Measurements from ENCODE around the gene MEIOSIN. TPM values are rescaled to one million over a fixed set of nuclear protein-coding genes. Genes with fewer than 3 reads are reported as not detected.

The MEIOSIN gene
- total and polyA plus RNA-seq, 4 donors = not detected

GRCh38 chr19:45800070-45800553, 66.9 kb downstream of the MEIOSIN start:
- no peak overlapping the region for H3K27ac ChIP-seq (ENCODE audit: low read depth in 1 of 2, low read length in 2 of 2)
- H3K4me3 ChIP-seq (ENCODE audit: low read depth in 1 of 3, low read length in 3 of 3) = no peak overlapping the region
- TF ChIP-seq HNF4G (IDR thresholded peaks at IDR 0.05) (no peak), ZBTB33 (IDR thresholded peaks at IDR 0.05) (no peak), SP1 (IDR thresholded peaks at IDR 0.05) (no peak), RAD21 (IDR thresholded peaks at IDR 0.05) (no peak), EGR1 (IDR thresholded peaks at IDR 0.05; ENCODE audit: low read depth in 2 of 2) (no peak), CTCF (IDR thresholded peaks at IDR 0.05; ENCODE audit: low read depth, low read length, missing input control) (no peak), FOXA1 (IDR thresholded peaks at IDR 0.05) (no peak), YY1 (IDR thresholded peaks at IDR 0.05) (no peak), TAF1 (conservative IDR thresholded peaks at IDR 0.05) (no peak), NR2F2 (IDR thresholded peaks at IDR 0.05) (no peak), GABPA (IDR thresholded peaks at IDR 0.05 in 1 of 2, conservative IDR thresholded peaks at IDR 0.05 in 1 of 2) (no peak), RXRA (IDR thresholded peaks at IDR 0.05) (no peak)
- TF ChIP-seq, protein P1, sequence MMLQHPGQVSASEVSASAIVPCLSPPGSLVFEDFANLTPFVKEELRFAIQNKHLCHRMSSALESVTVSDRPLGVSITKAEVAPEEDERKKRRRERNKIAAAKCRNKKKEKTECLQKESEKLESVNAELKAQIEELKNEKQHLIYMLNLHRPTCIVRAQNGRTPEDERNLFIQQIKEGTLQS (IDR thresholded peaks at IDR 0.05) = no peak
- no peak for DNase-seq (ENCODE audit: low spot score)
- no peak overlapping the region for H3K9ac ChIP-seq (ENCODE audit: low read depth in 1 of 2, low read length in 2 of 2)
- H3K27me3 ChIP-seq (ENCODE audit: control insufficient read depth in 4 of 4, insufficient read depth in 4 of 4, low read length in 3 of 4) = no peaks in the 10 kb centered on the region
- 85% methylated on average over 8 of the region's 8 CpGs for WGBS
- peaks cover 0 to 6% (median 6%) of the 10 kb centered on the region in 4 donors for H3K4me1 ChIP-seq (ENCODE audit: control insufficient read depth in 4 of 4, insufficient read depth in 4 of 4, low read length in 3 of 4)
- H3K9me3 ChIP-seq (ENCODE audit: control insufficient read depth in 4 of 4, low read length in 3 of 4) = no peaks in the 10 kb centered on the region
- H3K36me3 ChIP-seq (ENCODE audit: control insufficient read depth in 4 of 4, insufficient read depth in 3 of 4, low read depth in 1 of 4, low read length in 3 of 4) = no peaks in the 10 kb centered on the region

DNA sequence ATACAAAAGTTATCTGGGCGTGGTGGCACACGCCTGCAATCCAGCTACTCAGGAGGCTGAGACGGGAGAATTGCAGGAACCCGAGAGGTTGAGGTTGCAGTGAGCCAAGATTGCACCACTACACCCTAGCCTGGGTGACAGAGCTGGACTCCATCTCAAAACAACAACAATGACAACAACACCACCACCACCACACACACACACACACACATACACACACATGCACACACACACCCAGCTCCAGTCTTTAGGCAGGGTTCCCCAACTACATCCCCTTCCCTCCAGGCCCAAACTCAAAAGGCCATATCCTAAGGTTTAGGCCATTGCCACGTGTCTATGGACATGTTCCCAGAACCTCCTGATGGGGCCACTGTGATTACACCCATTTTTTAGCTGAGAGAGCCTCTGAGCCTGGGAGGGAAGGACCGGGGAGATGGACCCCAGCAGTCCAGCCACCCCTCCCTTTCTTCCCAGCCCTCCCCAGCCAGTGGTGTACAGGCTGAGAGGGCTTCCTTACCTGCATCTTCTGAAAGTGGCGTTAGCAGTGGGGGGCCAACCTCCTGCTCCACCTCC, 68.5 kb downstream of the MEIOSIN start:
- TF ChIP-seq JUND (IDR thresholded peaks at IDR 0.05) (no peak), HNF4G (IDR thresholded peaks at IDR 0.05) (no peak), GABPA (IDR thresholded peaks at IDR 0.05 in 1 of 2, conservative IDR thresholded peaks at IDR 0.05 in 1 of 2) (no peak), FOXA1 (IDR thresholded peaks at IDR 0.05) (no peak), FOXA2 (IDR thresholded peaks at IDR 0.05) (no peak), RAD21 (IDR thresholded peaks at IDR 0.05) (no peak), SP1 (IDR thresholded peaks at IDR 0.05) (no peak), HNF4A (conservative IDR thresholded peaks at IDR 0.05) (no peak), TAF1 (conservative IDR thresholded peaks at IDR 0.05) (no peak), NR2F2 (IDR thresholded peaks at IDR 0.05) (no peak), ZBTB33 (IDR thresholded peaks at IDR 0.05) (no peak), CTCF (IDR thresholded peaks at IDR 0.05; ENCODE audit: low read depth, low read length, missing input control) (no peak)
- TF ChIP-seq, protein P1 (IDR thresholded peaks at IDR 0.05) = no peak
- TF ChIP-seq, protein P2, sequence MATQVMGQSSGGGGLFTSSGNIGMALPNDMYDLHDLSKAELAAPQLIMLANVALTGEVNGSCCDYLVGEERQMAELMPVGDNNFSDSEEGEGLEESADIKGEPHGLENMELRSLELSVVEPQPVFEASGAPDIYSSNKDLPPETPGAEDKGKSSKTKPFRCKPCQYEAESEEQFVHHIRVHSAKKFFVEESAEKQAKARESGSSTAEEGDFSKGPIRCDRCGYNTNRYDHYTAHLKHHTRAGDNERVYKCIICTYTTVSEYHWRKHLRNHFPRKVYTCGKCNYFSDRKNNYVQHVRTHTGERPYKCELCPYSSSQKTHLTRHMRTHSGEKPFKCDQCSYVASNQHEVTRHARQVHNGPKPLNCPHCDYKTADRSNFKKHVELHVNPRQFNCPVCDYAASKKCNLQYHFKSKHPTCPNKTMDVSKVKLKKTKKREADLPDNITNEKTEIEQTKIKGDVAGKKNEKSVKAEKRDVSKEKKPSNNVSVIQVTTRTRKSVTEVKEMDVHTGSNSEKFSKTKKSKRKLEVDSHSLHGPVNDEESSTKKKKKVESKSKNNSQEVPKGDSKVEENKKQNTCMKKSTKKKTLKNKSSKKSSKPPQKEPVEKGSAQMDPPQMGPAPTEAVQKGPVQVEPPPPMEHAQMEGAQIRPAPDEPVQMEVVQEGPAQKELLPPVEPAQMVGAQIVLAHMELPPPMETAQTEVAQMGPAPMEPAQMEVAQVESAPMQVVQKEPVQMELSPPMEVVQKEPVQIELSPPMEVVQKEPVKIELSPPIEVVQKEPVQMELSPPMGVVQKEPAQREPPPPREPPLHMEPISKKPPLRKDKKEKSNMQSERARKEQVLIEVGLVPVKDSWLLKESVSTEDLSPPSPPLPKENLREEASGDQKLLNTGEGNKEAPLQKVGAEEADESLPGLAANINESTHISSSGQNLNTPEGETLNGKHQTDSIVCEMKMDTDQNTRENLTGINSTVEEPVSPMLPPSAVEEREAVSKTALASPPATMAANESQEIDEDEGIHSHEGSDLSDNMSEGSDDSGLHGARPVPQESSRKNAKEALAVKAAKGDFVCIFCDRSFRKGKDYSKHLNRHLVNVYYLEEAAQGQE (IDR thresholded peaks at IDR 0.05) = no peak
- TF ChIP-seq, protein P3, sequence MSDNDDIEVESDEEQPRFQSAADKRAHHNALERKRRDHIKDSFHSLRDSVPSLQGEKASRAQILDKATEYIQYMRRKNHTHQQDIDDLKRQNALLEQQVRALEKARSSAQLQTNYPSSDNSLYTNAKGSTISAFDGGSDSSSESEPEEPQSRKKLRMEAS (IDR thresholded peaks at IDR 0.05) = no peak
- WGBS = 88% methylated on average over 7 of the region's 7 CpGs
- DNase-seq (ENCODE audit: low spot score) = no peak
- Histone ChIP-seq H3K9ac (ENCODE audit: low read depth in 1 of 2, low read length in 2 of 2) (no peak overlapping the region), H3K27me3 (ENCODE audit: control insufficient read depth in 4 of 4, insufficient read depth in 4 of 4, low read length in 3 of 4) (no peaks in the 10 kb centered on the region), H3K27ac (ENCODE audit: low read depth in 1 of 2, low read length in 2 of 2) (no peak overlapping the region), H3K9me3 (ENCODE audit: control insufficient read depth in 4 of 4, low read length in 3 of 4) (no peaks in the 10 kb centered on the region), H3K4me1 (ENCODE audit: control insufficient read depth in 4 of 4, insufficient read depth in 4 of 4, low read length in 3 of 4) (peaks cover 0 to 6% (median 6%) of the 10 kb centered on the region in 4 donors), H3K4me3 (ENCODE audit: low read depth in 1 of 3, low read length in 3 of 3) (no peak overlapping the region), H3K36me3 (ENCODE audit: control insufficient read depth in 4 of 4, insufficient read depth in 3 of 4, low read depth in 1 of 4, low read length in 3 of 4) (no peaks in the 10 kb centered on the region)
